ENCODE results near the gene ALAS1.

- TF ChIP-seq CTCF (IDR thresholded peaks at IDR 0.05), result peak; percentile 41
- TF ChIP-seq POLR2AphosphoS5 (IDR thresholded peaks at IDR 0.05; ENCODE audit: low read depth, low read length), result no peak
- TF ChIP-seq REST (IDR thresholded peaks at IDR 0.05; ENCODE audit: insufficient read depth in 1 of 2, low read depth in 2 of 2, low read length in 1 of 2), result no peak
- no peak for TF ChIP-seq SIN3A (IDR thresholded peaks at IDR 0.05; ENCODE audit: borderline replicate concordance, insufficient read depth, low read depth, low read length)
- no peak for TF ChIP-seq TCF7L2 (IDR thresholded peaks at IDR 0.05; ENCODE audit: low read depth, low read length)
Observed at GRCh38 chr3:52234516-52235447, 36.8 kb downstream of the ALAS1 start.
